Mucosa of descending colon (tissue), 3 donors: ENCODE data around the gene EVI5L. TPM values are rescaled to one million over a fixed set of nuclear protein-coding genes. Genes with fewer than 3 reads are reported as not detected.

Source experiments
- ATAC-seq: fragments of 200-7000 bp; cut with Tn5 transposase; one replicate; pipeline ENCODE4 v1.9.1; 2020; ENCODE audit warnings: mild to moderate bottlenecking, moderate library complexity
- DNase-seq, 3 donors: peaks; one replicate each; pipeline ENCODE4 v3.0.0-alpha.2; 2020
- H3K36me3 ChIP-seq: fragments of 200-600 bp; one replicate; pipeline ENCODE4 v1.8.0; 2021; ENCODE audit warnings: low read depth, mild to moderate bottlenecking
- H3K4me1 ChIP-seq: fragments of 200-600 bp; one replicate; pipeline ENCODE4 v1.8.0; 2021; ENCODE audit warnings: low read depth, mild to moderate bottlenecking
- H3K4me3 ChIP-seq: fragments of 200-600 bp; one replicate; pipeline ENCODE4 v1.8.0; 2021; ENCODE audit warnings: mild to moderate bottlenecking
- H3K9me3 ChIP-seq: fragments of 200-600 bp; one replicate; pipeline ENCODE4 v1.8.0; 2021; ENCODE audit warnings: mild to moderate bottlenecking
- intact Hi-C, 2 donors: fragments of 100-400 bp; cut with DNase I in 1 of 2; cut with micrococcal nuclease in 1 of 2; formaldehyde crosslinking; loops; one replicate each; pipeline versions ENCODE4 v1.11.0 to v1.11.1; 2022; cut with DNase I, micrococcal nuclease
- total RNA-seq, 3 donors: library from RNA; stranded (reverse); fragmentation: NEBNext Ultra II Directional in 2 of 3; extraction: Animal tissue kit (Norgen Biotek cat#: 25700) in 2 of 3; gene quantifications; one replicate each; pipeline versions ENCODE4 v1.2.1 to v1.2.4, GENCODE V29; 2021 to 2023
- TF ChIP-seq, protein P1 (sequence below): fragments of 200-600 bp; IDR thresholded peaks from one replicate; pipeline ENCODE4 v1.8.0; 2022; ENCODE audit warnings: antibody characterized with exemption, mild to moderate bottlenecking
- donor health status: DM: no; HTN: no; CAD: no; lungs with moderate emphysema.
- donor health status: DM: no; HTN: no; CAD: no.
- donor health status: DM: no; HTN: yes; CAD: no.

EVI5L gene
- total RNA-seq, 3 donors from 2014 or later = 8.3 to 17.6 (median 11.4) TPM

DNA sequence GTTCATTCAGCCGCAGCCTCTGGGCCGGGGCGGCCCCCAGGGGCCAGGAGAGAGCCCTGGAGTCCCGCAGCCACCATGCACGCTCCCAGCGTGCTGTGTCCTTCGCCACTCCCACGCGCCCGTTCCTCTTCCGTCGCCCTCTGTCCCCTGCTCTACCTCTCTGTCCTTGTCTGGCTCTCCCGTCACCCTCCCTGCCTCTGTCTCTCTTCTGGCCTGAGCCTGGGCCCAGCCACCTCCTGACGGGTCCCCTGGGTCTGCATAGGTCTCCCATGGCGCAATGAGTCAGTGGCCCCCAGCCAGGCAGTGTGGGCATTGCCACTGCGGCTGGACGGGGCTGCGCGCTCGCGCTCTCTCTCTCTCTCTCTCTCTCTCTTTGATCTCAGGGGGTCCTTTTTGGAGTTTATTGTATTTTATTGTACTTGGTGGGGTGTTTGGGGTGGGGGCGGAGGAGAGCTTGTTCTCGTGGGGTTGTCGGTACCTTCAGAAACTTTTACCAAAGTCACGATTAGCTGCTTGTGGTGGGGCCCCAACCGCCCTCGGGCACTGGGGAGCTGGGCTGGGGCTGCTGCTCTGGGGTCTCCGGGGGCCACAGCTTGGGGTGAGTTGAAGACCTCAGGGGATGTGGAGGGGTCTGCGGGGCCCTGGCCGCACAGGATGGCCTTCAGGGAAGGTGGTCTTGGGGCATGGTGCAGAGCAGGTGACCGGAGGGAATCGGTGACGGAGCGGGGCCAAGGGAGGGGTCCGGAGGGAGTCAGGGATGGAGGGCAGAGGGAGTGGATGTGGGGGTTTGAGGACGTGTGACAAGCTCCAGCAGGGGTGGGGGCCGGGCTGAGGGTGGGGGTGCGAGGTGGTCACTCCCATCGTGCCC lies 82.9 kb downstream of the EVI5L start:
- H3K36me3 ChIP-seq = peaks cover 20% of the 10 kb centered on the region
- DNase-seq (peak in 1 of 3 donors; percentile 30), ATAC-seq (no peak)
- intact Hi-C loops = no loop called here
- no peaks in the 10 kb centered on the region for H3K9me3 ChIP-seq
- peaks cover 22% of the 10 kb centered on the region for H3K4me1 ChIP-seq
- H3K4me3 ChIP-seq = no peak overlapping the region
- TF ChIP-seq, protein P1, sequence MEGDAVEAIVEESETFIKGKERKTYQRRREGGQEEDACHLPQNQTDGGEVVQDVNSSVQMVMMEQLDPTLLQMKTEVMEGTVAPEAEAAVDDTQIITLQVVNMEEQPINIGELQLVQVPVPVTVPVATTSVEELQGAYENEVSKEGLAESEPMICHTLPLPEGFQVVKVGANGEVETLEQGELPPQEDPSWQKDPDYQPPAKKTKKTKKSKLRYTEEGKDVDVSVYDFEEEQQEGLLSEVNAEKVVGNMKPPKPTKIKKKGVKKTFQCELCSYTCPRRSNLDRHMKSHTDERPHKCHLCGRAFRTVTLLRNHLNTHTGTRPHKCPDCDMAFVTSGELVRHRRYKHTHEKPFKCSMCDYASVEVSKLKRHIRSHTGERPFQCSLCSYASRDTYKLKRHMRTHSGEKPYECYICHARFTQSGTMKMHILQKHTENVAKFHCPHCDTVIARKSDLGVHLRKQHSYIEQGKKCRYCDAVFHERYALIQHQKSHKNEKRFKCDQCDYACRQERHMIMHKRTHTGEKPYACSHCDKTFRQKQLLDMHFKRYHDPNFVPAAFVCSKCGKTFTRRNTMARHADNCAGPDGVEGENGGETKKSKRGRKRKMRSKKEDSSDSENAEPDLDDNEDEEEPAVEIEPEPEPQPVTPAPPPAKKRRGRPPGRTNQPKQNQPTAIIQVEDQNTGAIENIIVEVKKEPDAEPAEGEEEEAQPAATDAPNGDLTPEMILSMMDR = no peak

DNA sequence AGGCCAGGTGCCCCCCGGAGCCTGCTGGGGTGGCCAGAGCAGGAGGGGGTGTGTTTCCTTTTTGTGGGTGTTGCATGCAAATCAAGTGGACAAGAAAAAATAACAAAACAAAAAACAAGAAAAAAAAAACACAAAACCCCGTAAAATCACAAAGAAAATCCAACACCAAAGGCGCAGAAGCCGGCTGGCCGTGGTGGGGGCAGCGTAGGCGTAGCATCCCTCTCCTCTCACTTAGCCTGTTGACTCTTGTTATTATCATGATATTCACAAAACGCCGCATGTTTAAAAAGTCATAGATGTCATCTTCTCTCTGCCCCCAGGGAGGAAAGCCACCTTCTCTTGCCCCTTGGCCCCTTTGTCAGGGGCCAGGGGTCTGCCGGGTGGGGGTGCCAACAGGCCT lies 83.6 kb downstream of the EVI5L start:
- Histone ChIP-seq H3K9me3 (no peaks in the 10 kb centered on the region), H3K4me3 (no peak overlapping the region), H3K4me1 (peaks cover 28% of the 10 kb centered on the region), H3K36me3 (peaks cover 20% of the 10 kb centered on the region)
- intact Hi-C loops = no loop called here
- no peak for ATAC-seq
- TF ChIP-seq, protein P1 = no peak
- DNase-seq = no peak

DNA sequence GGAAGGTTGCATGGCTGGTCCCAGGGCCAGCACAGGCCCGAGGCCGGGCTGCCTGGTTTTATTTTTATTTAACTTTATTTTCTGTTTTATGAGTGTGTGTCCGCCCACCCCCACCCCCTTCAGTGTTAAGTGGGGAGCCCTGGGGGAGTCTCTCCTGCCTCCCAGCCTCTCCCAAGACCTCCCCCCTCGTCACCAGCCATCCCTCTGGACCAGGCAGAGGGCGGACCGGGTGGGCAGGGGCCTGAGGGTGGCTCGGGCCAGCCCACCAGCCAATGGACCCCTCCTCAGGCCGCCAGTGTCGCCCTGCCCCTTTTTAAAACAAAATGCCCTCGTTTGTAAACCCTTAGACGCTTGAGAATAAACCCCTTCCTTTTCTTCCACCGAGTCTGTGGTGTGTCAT lies 84.1 kb downstream of the EVI5L start:
- Histone ChIP-seq H3K36me3 (peaks cover 20% of the 10 kb centered on the region), H3K4me1 (peaks cover 32% of the 10 kb centered on the region), H3K4me3 (no peak overlapping the region), H3K9me3 (no peaks in the 10 kb centered on the region)
- ATAC-seq (no peak), DNase-seq (peak in 1 of 3 donors; percentile 23)
- TF ChIP-seq, protein P1 = no peak
- intact Hi-C loops = no loop called here

Other genes starting within 250 kb of the EVI5L start
- 10 to 100 TPM; 25.3 to 60.5 (median 41.2) TPM for gene CAMSAP3, start 234.4 kb upstream of the EVI5L start, total RNA-seq
- gene XAB2, start 200.7 kb upstream of the EVI5L start, total RNA-seq = 10 to 100 TPM; 28.7 to 39.2 (median 30.7) TPM
- gene PET100, start 200.4 kb upstream of the EVI5L start, total RNA-seq = 100 to 1,000 TPM in 2 of 3 donors, 10 to 100 TPM in 1; 91.1 to 153 (median 110) TPM
- gene PCP2, start 196.5 kb upstream of the EVI5L start, total RNA-seq = 1 to 10 TPM in 1 of 3 donors, not detected in 2; 1.1 TPM
- 100 to 1,000 TPM; 114 to 209 (median 183) TPM for gene STXBP2, start 193.1 kb upstream of the EVI5L start, total RNA-seq
- gene RETN, start 161.2 kb upstream of the EVI5L start, total RNA-seq = not detected
- under 1 TPM in 2 of 3 donors, not detected in 1; 0.36 to 0.38 TPM for gene MCEMP1, start 153.1 kb upstream of the EVI5L start, total RNA-seq
- 10 to 100 TPM; 72.5 to 97.0 (median 91.1) TPM for gene TRAPPC5, start 149.4 kb upstream of the EVI5L start, total RNA-seq
- gene FCER2, start 128.1 kb upstream of the EVI5L start, total RNA-seq = under 1 TPM; 0.26 to 0.44 (median 0.29) TPM
- 1 to 10 TPM in 2 of 3 donors, not detected in 1; 1.3 to 2.5 TPM for gene CLEC4G, start 98.1 kb upstream of the EVI5L start, total RNA-seq
- 10 to 100 TPM in 2 of 3 donors, 1 to 10 TPM in 1; 4.1 to 17.7 (median 17.2) TPM for gene CD209, start 82.7 kb upstream of the EVI5L start, total RNA-seq
- not detected for gene CLEC4M, start 67.0 kb upstream of the EVI5L start, total RNA-seq
- under 1 TPM; 0.22 to 0.58 (median 0.23) TPM for gene PRR36, start 44.2 kb downstream of the EVI5L start, total RNA-seq
- 1 to 10 TPM in 2 of 3 donors, under 1 TPM in 1; 0.32 to 1.5 (median 1.3) TPM for gene LRRC8E, start 58.3 kb downstream of the EVI5L start, total RNA-seq
- 10 to 100 TPM; 31.5 to 49.2 (median 41.7) TPM for gene MAP2K7, start 73.7 kb downstream of the EVI5L start, total RNA-seq
- under 1 TPM in 1 of 3 donors, not detected in 2; 0.79 TPM for gene TGFBR3L, start 84.6 kb downstream of the EVI5L start, total RNA-seq
- gene SNAPC2, start 90.1 kb downstream of the EVI5L start, total RNA-seq = 10 to 100 TPM; 10.7 to 22.1 (median 14.7) TPM
- gene CTXN1, start 95.9 kb downstream of the EVI5L start, total RNA-seq = 10 to 100 TPM in 1 of 3 donors, 1 to 10 TPM in 1, under 1 TPM in 1; 0.69 to 28.3 (median 1.9) TPM
- gene TIMM44, start 113.4 kb downstream of the EVI5L start, total RNA-seq = 10 to 100 TPM; 55.5 to 80.4 (median 63.4) TPM
- 10 to 100 TPM; 43.9 to 63.9 (median 58.7) TPM for gene ELAVL1, start 175.4 kb downstream of the EVI5L start, total RNA-seq
- not detected for gene CCL25, start 222.5 kb downstream of the EVI5L start, total RNA-seq